ENCODE measurements around the gene MEF2A. TPM values are rescaled to one million over a fixed set of nuclear protein-coding genes. Genes with fewer than 3 reads are reported as not detected.

MEF2A gene
- total and polyA plus RNA-seq, 9 donors, result 25.5 to 82.7 (median 59.9) TPM

DNA sequence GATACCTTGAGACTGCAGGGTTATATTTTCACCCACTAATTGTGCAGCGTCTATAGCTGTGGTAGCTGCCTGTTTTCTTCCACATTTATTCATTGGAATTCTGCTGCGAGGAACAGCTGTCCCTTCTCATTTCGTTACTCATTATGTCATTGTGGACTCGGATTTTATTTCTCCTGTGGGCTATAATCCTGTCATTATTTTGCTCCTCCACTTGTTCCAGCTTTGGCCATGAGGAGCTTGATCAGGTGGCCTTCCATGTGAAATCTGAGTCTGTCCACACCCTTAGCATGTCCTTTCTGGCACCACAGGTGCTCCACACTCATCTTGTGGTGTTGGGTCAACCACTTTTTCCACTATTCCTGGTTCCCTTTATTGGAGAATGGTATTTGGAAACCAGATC lies 152.6 kb downstream of the MEF2A start:
- 67 to 74% (median 70%) methylated on average over 4 of the region's 4 CpGs for WGBS, 3 donors
- Histone ChIP-seq H3K36me3 (no peaks in the 10 kb centered on the region), H3K27me3 (no peaks in the 10 kb centered on the region), H3K4me1 (ENCODE audit: insufficient read depth) (no peaks in the 10 kb centered on the region), H3K27ac (no peak overlapping the region), H3K4me3 (no peak overlapping the region), H3K9me3 (no peaks in the 10 kb centered on the region)
- DNase-seq, result no peak
- intact Hi-C loops (cut with DNase I), result no loop called here
- TF ChIP-seq, protein P1, sequence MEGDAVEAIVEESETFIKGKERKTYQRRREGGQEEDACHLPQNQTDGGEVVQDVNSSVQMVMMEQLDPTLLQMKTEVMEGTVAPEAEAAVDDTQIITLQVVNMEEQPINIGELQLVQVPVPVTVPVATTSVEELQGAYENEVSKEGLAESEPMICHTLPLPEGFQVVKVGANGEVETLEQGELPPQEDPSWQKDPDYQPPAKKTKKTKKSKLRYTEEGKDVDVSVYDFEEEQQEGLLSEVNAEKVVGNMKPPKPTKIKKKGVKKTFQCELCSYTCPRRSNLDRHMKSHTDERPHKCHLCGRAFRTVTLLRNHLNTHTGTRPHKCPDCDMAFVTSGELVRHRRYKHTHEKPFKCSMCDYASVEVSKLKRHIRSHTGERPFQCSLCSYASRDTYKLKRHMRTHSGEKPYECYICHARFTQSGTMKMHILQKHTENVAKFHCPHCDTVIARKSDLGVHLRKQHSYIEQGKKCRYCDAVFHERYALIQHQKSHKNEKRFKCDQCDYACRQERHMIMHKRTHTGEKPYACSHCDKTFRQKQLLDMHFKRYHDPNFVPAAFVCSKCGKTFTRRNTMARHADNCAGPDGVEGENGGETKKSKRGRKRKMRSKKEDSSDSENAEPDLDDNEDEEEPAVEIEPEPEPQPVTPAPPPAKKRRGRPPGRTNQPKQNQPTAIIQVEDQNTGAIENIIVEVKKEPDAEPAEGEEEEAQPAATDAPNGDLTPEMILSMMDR (IDR thresholded peaks at IDR 0.05), result no peak
- TF ChIP-seq POLR2A (IDR thresholded peaks at IDR 0.05) (no peak), EP300 (IDR thresholded peaks at IDR 0.05) (no peak)

DNA sequence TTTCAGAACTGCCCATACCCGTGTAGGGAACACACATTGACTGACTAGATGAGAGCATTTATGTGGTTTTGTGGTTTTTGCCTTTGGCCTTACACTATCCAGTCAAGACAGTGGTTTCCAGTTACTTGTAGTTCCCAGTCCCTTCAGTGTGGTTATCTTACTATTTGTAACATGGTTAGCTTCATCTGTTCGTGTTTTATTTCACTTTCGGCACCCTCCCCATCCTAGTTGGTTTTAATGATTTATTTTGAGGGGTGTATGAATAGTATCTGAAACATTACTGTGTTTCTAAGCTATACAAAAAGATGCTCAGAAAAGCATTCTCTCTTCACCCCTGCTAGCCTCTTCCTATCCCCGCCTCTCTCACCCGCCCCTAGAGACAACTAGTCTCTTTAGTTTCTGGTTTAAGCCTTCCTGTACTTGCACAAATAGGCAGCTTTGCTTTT lies 153.3 kb downstream of the MEF2A start:
- no peaks in the 10 kb centered on the region for H3K4me1 ChIP-seq (ENCODE audit: insufficient read depth)
- no peaks in the 10 kb centered on the region for H3K36me3 ChIP-seq
- 84% methylated on average over 5 of the region's 5 CpGs for WGBS, 3 donors
- DNase-seq, result no peak
- TF ChIP-seq EP300 (IDR thresholded peaks at IDR 0.05) (no peak), POLR2A (IDR thresholded peaks at IDR 0.05) (no peak)
- TF ChIP-seq, protein P1 (IDR thresholded peaks at IDR 0.05), result no peak
- no peaks in the 10 kb centered on the region for H3K9me3 ChIP-seq
- no peak overlapping the region for H3K4me3 ChIP-seq
- H3K27ac ChIP-seq, result no peak overlapping the region
- H3K27me3 ChIP-seq, result no peaks in the 10 kb centered on the region
- intact Hi-C loops (cut with DNase I), result no loop called here

DNA sequence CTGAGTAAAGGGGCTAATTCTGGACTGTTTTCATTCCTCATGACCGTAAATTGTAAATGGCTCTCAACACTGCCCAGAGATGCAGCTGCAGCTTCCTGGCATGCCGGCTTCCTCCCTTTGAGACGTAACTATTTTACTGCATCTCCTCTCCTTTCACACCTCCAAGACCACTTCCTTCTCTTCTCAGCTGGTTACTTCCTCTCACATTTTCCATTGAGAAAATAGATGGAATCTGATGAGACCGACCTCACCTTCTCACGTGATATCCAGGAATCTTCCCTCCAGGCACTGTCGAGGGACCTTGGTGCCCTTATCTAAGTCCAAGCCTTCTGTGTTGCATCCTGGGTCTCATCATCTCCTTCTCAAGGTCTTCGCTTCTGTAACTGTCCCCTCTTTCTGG lies 154.7 kb downstream of the MEF2A start:
- intact Hi-C loops (cut with DNase I), result loop anchor here in 2 of 4 donors (10.0 kb wide), 2 partner anchors 426 to 446 kb away; no protein-coding TSS in a partner anchor
- no peak for DNase-seq
- TF ChIP-seq, protein P1 (IDR thresholded peaks at IDR 0.05), result no peak
- TF ChIP-seq POLR2A (IDR thresholded peaks at IDR 0.05), result no peak
- no peak for TF ChIP-seq EP300 (IDR thresholded peaks at IDR 0.05)
- Histone ChIP-seq H3K4me3 (no peak overlapping the region), H3K36me3 (no peaks in the 10 kb centered on the region), H3K9me3 (no peaks in the 10 kb centered on the region), H3K27ac (no peak overlapping the region), H3K27me3 (no peaks in the 10 kb centered on the region), H3K4me1 (ENCODE audit: insufficient read depth) (no peaks in the 10 kb centered on the region)
- 64 to 86% (median 85%) methylated on average over 7 of the region's 7 CpGs for WGBS, 3 donors

DNA sequence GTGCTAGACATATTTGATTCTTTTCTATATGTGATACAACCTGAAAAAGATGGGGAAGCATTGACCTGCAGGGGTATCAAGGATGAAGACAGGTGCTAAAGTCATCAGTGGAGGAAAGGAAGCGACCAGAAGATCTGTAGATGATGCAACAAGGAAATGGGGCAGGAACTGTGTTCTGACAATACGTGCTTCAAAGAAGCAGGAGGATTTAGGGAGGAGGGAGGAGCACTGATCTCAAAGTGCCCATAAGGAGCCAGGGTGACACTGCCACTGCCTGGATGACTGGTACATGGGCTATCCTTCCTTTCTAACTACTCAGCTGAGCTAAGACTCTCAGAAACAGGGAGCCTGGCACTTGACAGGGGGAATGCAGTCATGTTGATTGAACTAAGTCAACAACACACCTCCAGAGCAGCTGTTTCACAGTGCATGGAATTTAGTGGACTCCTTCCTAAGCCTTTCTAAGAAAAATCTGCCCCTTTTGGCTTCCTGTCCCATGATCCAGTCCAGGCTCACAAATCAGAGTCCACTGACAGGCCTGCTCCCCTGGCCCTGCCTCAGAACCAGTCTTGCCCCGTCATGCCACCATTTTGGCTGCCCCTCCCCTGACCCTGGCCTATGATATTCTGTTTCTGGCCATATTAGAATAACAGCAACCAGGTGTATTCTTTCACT lies 155.5 kb downstream of the MEF2A start:
- TF ChIP-seq, protein P1 (IDR thresholded peaks at IDR 0.05), result no peak
- TF ChIP-seq POLR2A (IDR thresholded peaks at IDR 0.05), result no peak
- TF ChIP-seq EP300 (IDR thresholded peaks at IDR 0.05), result no peak
- H3K27me3 ChIP-seq, result no peaks in the 10 kb centered on the region
- intact Hi-C loops (cut with DNase I), result loop anchor here in 2 of 4 donors (10.0 kb wide), 2 partner anchors 426 to 446 kb away; no protein-coding TSS in a partner anchor
- DNase-seq, result no peak
- no peak overlapping the region for H3K4me3 ChIP-seq
- H3K36me3 ChIP-seq, result no peaks in the 10 kb centered on the region
- H3K27ac ChIP-seq, result no peak overlapping the region
- H3K4me1 ChIP-seq (ENCODE audit: insufficient read depth), result no peaks in the 10 kb centered on the region
- WGBS, 3 donors, result 79 to 86% (median 84%) methylated on average over 3 of the region's 3 CpGs
- no peaks in the 10 kb centered on the region for H3K9me3 ChIP-seq
